Tibial nerve (tissue), 3 donors: Measurements from ENCODE around the gene AP2A2.

Source experiments
- POLR2A ChIP-seq, 2 donors: fragments of 450-650 bp; IDR thresholded peaks; one replicate each; pipeline ENCODE4 v1.6.1; 2017; ENCODE audit warnings: antibody characterized with exemption in 2 of 2, mild to moderate bottlenecking in 2 of 2, moderate library complexity in 2 of 2
- TF ChIP-seq, protein P1 (sequence below), 5 experiments: fragments of 200-600 bp in 3 of 5; fragments of 450-650 bp in 2 of 5; sonication (generic) in 3 of 5; IDR thresholded peaks; one replicate each; pipeline ENCODE4 v1.5.1; 2016 to 2019; ENCODE audit warnings: antibody characterized with exemption in 5 of 5, mild to moderate bottlenecking in 3 of 5, moderate library complexity in 2 of 5

DNA sequence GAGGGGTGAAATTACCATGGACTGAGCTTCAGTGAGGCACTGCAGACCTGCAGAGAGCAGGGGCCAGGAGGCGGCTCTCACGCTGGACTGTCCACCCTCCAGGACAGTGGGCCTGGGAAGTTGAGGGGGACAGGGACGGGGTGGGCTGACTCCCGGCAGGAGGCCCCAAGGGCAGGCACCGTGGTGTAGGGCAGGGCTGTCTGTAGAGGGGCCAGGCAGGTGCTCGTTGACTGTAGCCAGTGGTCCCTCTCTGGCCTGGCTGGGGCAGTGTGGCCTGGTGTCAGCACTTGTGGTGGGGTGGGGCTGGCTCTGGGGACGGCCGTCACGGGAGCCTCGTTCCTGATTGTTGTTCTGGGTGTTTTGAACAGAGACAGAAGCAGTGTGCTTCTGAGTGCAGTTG lies 64.4 kb downstream of the AP2A2 start:
- TF ChIP-seq, protein P1, sequence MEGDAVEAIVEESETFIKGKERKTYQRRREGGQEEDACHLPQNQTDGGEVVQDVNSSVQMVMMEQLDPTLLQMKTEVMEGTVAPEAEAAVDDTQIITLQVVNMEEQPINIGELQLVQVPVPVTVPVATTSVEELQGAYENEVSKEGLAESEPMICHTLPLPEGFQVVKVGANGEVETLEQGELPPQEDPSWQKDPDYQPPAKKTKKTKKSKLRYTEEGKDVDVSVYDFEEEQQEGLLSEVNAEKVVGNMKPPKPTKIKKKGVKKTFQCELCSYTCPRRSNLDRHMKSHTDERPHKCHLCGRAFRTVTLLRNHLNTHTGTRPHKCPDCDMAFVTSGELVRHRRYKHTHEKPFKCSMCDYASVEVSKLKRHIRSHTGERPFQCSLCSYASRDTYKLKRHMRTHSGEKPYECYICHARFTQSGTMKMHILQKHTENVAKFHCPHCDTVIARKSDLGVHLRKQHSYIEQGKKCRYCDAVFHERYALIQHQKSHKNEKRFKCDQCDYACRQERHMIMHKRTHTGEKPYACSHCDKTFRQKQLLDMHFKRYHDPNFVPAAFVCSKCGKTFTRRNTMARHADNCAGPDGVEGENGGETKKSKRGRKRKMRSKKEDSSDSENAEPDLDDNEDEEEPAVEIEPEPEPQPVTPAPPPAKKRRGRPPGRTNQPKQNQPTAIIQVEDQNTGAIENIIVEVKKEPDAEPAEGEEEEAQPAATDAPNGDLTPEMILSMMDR (IDR thresholded peaks at IDR 0.05), result no peak
- TF ChIP-seq POLR2A (IDR thresholded peaks at IDR 0.05), result no peak
